ENCODE results near the gene KIAA2012. TPM values are rescaled to one million over a fixed set of nuclear protein-coding genes. Genes with fewer than 3 reads are reported as not detected.

The KIAA2012 gene
- total RNA-seq, 1 donor from 2014 or later = not detected

DNA sequence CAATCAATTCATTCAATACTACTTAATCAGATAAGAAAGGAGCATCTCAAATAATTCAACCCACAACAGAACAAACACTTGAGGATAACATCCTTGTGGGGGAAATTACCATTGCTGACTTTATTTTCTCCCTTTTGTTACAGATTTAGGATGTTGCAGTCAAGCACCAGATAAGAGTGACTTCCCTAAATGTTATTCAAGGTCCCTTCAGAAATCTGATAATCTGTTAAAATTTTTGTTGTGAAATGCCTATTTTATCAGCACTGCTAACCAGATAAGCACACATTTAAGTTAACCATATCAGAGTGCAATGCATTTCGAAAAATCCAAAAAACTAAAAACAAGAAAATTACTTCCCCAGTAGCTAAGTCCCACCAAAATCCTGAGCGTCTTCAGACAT, 131.8 kb downstream of the KIAA2012 start:
- Mint-ChIP-seq H3K27me3 (ENCODE audit: unreplicated experiment) (peaks cover 3% of the 10 kb centered on the region), H3K27ac (ENCODE audit: unreplicated experiment) (no peak overlapping the region), H3K4me1 (ENCODE audit: unreplicated experiment) (peaks cover 3% of the 10 kb centered on the region), H3K36me3 (ENCODE audit: unreplicated experiment) (peaks cover 25% of the 10 kb centered on the region), H3K4me3 (ENCODE audit: unreplicated experiment) (no peak overlapping the region), H3K9me3 (ENCODE audit: unreplicated experiment) (no peaks in the 10 kb centered on the region)
- no peak for DNase-seq (ENCODE audit: extremely low spot score, unreplicated experiment)
- TF ChIP-seq, protein P1, sequence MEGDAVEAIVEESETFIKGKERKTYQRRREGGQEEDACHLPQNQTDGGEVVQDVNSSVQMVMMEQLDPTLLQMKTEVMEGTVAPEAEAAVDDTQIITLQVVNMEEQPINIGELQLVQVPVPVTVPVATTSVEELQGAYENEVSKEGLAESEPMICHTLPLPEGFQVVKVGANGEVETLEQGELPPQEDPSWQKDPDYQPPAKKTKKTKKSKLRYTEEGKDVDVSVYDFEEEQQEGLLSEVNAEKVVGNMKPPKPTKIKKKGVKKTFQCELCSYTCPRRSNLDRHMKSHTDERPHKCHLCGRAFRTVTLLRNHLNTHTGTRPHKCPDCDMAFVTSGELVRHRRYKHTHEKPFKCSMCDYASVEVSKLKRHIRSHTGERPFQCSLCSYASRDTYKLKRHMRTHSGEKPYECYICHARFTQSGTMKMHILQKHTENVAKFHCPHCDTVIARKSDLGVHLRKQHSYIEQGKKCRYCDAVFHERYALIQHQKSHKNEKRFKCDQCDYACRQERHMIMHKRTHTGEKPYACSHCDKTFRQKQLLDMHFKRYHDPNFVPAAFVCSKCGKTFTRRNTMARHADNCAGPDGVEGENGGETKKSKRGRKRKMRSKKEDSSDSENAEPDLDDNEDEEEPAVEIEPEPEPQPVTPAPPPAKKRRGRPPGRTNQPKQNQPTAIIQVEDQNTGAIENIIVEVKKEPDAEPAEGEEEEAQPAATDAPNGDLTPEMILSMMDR (IDR thresholded peaks at IDR 0.05) = no peak

DNA sequence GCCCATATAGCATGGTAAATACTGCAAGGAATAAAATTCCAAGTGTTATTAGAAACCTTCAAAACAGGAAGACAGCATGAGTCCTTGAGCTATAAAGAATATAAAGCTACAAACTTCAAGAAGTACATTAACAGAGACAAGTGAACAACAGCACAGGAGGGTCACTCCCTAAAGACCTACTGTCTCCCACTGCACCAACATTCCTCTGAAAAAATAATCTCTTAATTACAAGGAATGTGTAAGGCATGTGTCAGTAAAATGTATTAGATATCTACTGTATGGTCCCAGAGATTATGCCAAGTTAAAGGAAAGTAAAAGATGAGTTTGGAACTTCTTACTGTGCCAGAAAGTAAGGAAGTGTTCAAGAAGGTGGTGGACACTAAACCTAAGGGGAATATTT, 135.5 kb downstream of the KIAA2012 start:
- peaks cover 23% of the 10 kb centered on the region for H3K36me3 Mint-ChIP-seq (ENCODE audit: unreplicated experiment)
- TF ChIP-seq, protein P1 (IDR thresholded peaks at IDR 0.05) = no peak
- H3K27ac Mint-ChIP-seq (ENCODE audit: unreplicated experiment) = no peak overlapping the region
- no peak overlapping the region for H3K4me3 Mint-ChIP-seq (ENCODE audit: unreplicated experiment)
- H3K9me3 Mint-ChIP-seq (ENCODE audit: unreplicated experiment) = no peaks in the 10 kb centered on the region
- peaks cover 3% of the 10 kb centered on the region for H3K4me1 Mint-ChIP-seq (ENCODE audit: unreplicated experiment)
- no peak for DNase-seq (ENCODE audit: extremely low spot score, unreplicated experiment)
- H3K27me3 Mint-ChIP-seq (ENCODE audit: unreplicated experiment) = no peaks in the 10 kb centered on the region

DNA sequence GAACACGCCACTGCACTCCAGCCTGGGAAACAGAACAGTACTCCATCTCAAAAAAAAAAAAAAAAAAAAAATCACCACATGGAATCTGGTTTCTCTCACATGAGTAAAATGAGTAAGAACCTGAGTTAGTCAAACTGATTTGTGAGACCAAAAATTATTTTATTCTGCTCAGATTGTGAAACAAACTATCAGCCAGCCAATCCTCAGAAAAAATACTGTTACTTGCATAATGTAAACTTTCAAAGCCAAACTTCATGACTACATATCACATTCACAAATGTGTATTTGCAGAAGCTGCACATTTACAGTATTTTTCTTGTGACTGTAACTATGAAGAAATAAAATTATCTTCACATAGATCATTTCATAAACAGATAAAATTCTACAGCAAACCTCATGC, 142.1 kb downstream of the KIAA2012 start:
- Mint-ChIP-seq H3K27me3 (ENCODE audit: unreplicated experiment) (no peaks in the 10 kb centered on the region), H3K36me3 (ENCODE audit: unreplicated experiment) (peaks cover 24% of the 10 kb centered on the region), H3K9me3 (ENCODE audit: unreplicated experiment) (no peaks in the 10 kb centered on the region), H3K4me1 (ENCODE audit: unreplicated experiment) (no peaks in the 10 kb centered on the region), H3K27ac (ENCODE audit: unreplicated experiment) (no peak overlapping the region), H3K4me3 (ENCODE audit: unreplicated experiment) (no peak overlapping the region)
- no peak for DNase-seq (ENCODE audit: extremely low spot score, unreplicated experiment)
- TF ChIP-seq, protein P1 (IDR thresholded peaks at IDR 0.05) = no peak

DNA sequence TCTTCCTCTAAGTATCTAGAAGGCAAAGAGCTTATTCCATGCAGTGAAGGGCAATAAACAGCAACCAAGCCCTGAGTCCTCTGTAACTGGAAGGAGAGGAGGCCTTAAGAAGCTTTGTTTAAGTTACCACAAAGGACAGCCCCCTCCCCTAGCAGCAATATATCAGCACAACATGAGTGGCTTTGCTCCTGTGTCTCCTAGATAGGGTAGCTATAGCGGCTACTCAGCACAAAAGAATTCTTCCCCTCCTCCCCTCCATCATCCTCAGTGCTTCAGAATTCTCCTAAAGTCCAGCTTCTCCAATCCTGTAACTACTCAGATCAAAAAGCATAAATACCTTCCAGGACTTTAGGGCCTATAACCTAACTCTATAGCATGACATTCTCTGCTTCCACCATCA, 148.8 kb downstream of the KIAA2012 start:
- peaks cover 25% of the 10 kb centered on the region for H3K36me3 Mint-ChIP-seq (ENCODE audit: unreplicated experiment)
- no peak overlapping the region for H3K4me3 Mint-ChIP-seq (ENCODE audit: unreplicated experiment)
- DNase-seq (ENCODE audit: extremely low spot score, unreplicated experiment) = no peak
- TF ChIP-seq, protein P1 (IDR thresholded peaks at IDR 0.05) = no peak
- peaks cover 7% of the 10 kb centered on the region for H3K4me1 Mint-ChIP-seq (ENCODE audit: unreplicated experiment)
- H3K27ac Mint-ChIP-seq (ENCODE audit: unreplicated experiment) = no peak overlapping the region
- H3K27me3 Mint-ChIP-seq (ENCODE audit: unreplicated experiment) = no peaks in the 10 kb centered on the region
- no peaks in the 10 kb centered on the region for H3K9me3 Mint-ChIP-seq (ENCODE audit: unreplicated experiment)

DNA sequence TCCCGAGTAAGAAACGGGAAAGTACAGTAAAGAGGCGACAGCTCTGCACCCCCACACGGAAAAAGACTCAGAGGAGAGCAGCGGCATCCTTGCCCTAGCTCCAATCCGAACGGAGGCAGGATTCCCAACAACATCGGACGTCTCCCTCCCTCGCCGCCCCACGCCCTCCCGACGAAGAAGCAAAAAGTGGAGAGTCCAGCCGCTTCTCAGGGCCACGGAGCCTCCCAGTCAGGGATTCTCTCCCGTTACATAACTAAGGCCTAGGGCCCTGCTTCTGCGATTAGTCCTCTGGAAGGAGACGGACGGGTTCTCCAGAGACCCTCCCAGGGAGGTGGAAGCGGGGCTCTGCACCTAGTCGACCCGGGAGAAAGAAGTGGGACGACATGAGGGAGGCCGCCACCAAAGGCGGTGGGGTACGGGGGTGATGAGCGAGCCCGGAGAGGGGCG, 164.8 kb downstream of the KIAA2012 start:
- H3K27ac Mint-ChIP-seq (ENCODE audit: unreplicated experiment) = peak overlapping the region; percentile 88
- TF ChIP-seq, protein P1 (IDR thresholded peaks at IDR 0.05) = no peak
- no peaks in the 10 kb centered on the region for H3K27me3 Mint-ChIP-seq (ENCODE audit: unreplicated experiment)
- peak overlapping the region; percentile 96 for H3K4me3 Mint-ChIP-seq (ENCODE audit: unreplicated experiment)
- H3K36me3 Mint-ChIP-seq (ENCODE audit: unreplicated experiment) = no peaks in the 10 kb centered on the region
- peak; percentile 80 for DNase-seq (ENCODE audit: extremely low spot score, unreplicated experiment)
- H3K4me1 Mint-ChIP-seq (ENCODE audit: unreplicated experiment) = peaks cover 17% of the 10 kb centered on the region
- H3K9me3 Mint-ChIP-seq (ENCODE audit: unreplicated experiment) = no peaks in the 10 kb centered on the region
